ENCODE measurements around the gene R3HDM2. TPM values are rescaled to one million over a fixed set of nuclear protein-coding genes. Genes with fewer than 3 reads are reported as not detected.
A peak's percentile ranks its signal among the peaks of the same experiment; 100 is the strongest.

Gene R3HDM2
- 10 to 100 TPM; 70.2 to 71.5 TPM for total RNA-seq

GRCh38 chr12:57430931-57431566 is at the start of gene R3HDM2:
Gene R3HDM2 (minus strand): TSS chr12:57431043. CDS start chr12:57310428, 120,615 bp downstream.
- peak; percentile 96 for DNase-seq
- Mint-ChIP-seq H3K9me3 (no peaks in the 10 kb centered on the region), H3K4me3 (peak within 1 kb of the TSS; percentile 99), H3K27ac (peak within 1 kb of the TSS; percentile 99), H3K27me3 (no peaks in the 10 kb centered on the region), H3K36me3 (ENCODE audit: low read depth) (peaks cover 13% of the 10 kb centered on the region), H3K4me1 (peaks cover 43% of the 10 kb centered on the region)
- ChIA-PET CTCF (interaction anchor here (1.3 to 3.5 kb wide), 2 partner anchors 28 to 46 kb away, joined by 9 to 17 read pairs; partner anchors contain the start of gene GLI1), POLR2A (interaction anchor here (1.4 kb wide), 1 partner anchor 49 kb away, joined by 4 read pairs; the partner anchor contains the start of gene ARHGAP9)

GRCh38 chr12:57479376-57480115 is 48.7 kb upstream of the R3HDM2 start, which contains the start of gene ARHGAP9:
Gene ARHGAP9 (minus strand): TSS chr12:57479866. CDS start chr12:57479406, 460 bp downstream.
- ChIA-PET POLR2A (interaction anchor here (0.6 to 7.9 kb wide), 17 partner anchors 9 to 833 kb away, joined by 3 to 72 read pairs (median 4); partner anchors contain the start of genes DCTN2, DDIT3, GLI1 and MARS1), CTCF (interaction anchor here (0.8 to 15.2 kb wide), 5 partner anchors 18 to 105 kb away, joined by 3 to 204 read pairs (median 3); partner anchors contain the start of genes GLI1 and INHBC)
- no peaks in the 10 kb centered on the region for H3K9me3 Mint-ChIP-seq
- peak within 1 kb of the TSS; percentile 89 for H3K4me3 Mint-ChIP-seq
- H3K27ac Mint-ChIP-seq = peak within 1 kb of the TSS; percentile 100
- peaks cover 53% of the 10 kb centered on the region for H3K4me1 Mint-ChIP-seq
- DNase-seq = peak; percentile 73
- H3K36me3 Mint-ChIP-seq (ENCODE audit: low read depth) = peaks cover 48% of the 10 kb centered on the region
- H3K27me3 Mint-ChIP-seq = no peaks in the 10 kb centered on the region

- DNase-seq = no peak
- H3K36me3 Mint-ChIP-seq (ENCODE audit: low read depth) = peaks cover 54% of the 10 kb centered on the region
- H3K4me3 Mint-ChIP-seq = peak overlapping the region; percentile 89
- CTCF ChIA-PET = interaction anchor here (1.0 to 15.2 kb wide), 2 partner anchors 17 to 26 kb away, joined by 4 to 204 read pairs; partner anchors contain the start of gene GLI1
- H3K4me1 Mint-ChIP-seq = peaks cover 58% of the 10 kb centered on the region
- no peaks in the 10 kb centered on the region for H3K27me3 Mint-ChIP-seq
- H3K27ac Mint-ChIP-seq = peak overlapping the region; percentile 100
- H3K9me3 Mint-ChIP-seq = no peaks in the 10 kb centered on the region
- POLR2A ChIA-PET = interaction anchor here (0.9 to 7.9 kb wide), 8 partner anchors 10 to 304 kb away, joined by 3 to 72 read pairs (median 9); partner anchors contain the start of genes DCTN2, DDIT3, GLI1 and MARS1
These were observed 48.2 kb upstream of the R3HDM2 start for GRCh38 chr12:57479043-57479375.

DNA sequence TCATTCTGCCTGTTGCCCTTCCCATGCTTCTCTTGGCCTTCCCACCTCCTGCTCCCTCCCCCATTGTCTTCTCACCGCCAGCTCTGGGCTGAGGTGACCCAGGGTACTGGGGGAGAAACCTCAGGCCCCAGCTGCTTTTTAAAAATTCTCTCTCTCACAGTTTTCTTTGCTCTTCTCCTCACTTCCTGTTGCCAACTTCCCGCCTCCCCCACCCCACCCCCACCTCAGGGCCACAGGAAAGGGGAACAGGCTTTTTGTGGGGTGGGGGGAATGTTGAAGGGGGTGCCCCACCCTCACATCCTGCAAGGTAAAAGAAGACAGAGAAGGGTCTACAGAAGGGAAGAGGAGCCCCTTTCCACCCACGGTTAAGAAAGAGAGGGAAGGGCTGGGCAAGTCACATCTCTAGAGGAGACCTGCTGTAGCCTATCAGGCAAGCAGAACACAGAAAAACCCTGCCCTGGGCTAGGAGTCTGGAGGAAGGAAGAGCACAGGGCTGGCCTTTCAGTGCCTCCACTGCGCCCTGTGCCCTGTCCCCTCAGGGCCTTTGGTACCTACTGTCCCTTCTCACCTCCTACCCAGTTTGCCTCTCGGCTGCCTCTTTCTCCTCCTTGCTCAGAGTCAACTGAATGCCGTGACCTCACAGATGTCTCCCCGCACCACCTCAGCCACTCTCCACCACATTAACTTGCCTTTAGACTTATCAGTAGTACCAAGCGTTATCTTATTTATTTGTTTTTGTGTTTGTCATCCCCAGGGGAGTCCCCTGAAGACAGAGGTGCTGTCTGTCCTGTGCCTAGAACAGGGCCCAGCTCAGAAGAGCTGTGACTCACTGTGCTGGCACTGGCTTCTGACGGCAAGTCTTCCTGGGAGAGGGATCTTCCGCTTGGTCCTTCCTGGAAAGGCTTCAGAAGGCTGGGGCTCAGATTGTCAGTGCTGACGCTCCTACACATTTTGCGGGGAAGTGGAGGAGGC is 47.2 kb upstream of the R3HDM2 start:
- H3K9me3 Mint-ChIP-seq = no peaks in the 10 kb centered on the region
- peak overlapping the region; percentile 89 for H3K4me3 Mint-ChIP-seq
- POLR2A ChIA-PET = interaction anchor here (0.6 to 7.9 kb wide), 15 partner anchors 11 to 399 kb away, joined by 3 to 72 read pairs (median 5); partner anchors contain the start of genes DDIT3, GLI1, MARS1 and NEMP1
- H3K4me1 Mint-ChIP-seq = peaks cover 59% of the 10 kb centered on the region
- CTCF ChIA-PET = interaction anchor here (0.8 to 15.2 kb wide), 7 partner anchors 10 to 48 kb away, joined by 4 to 204 read pairs (median 7); partner anchors contain the start of genes GLI1 and MARS1
- peak overlapping the region; percentile 100 for H3K27ac Mint-ChIP-seq
- peak; percentile 62 for DNase-seq
- peaks cover 61% of the 10 kb centered on the region for H3K36me3 Mint-ChIP-seq (ENCODE audit: low read depth)
- H3K27me3 Mint-ChIP-seq = no peaks in the 10 kb centered on the region

- Mint-ChIP-seq H3K27ac (peak overlapping the region; percentile 100), H3K4me1 (peaks cover 62% of the 10 kb centered on the region), H3K4me3 (peak overlapping the region; percentile 89), H3K36me3 (ENCODE audit: low read depth) (peaks cover 69% of the 10 kb centered on the region), H3K9me3 (no peaks in the 10 kb centered on the region), H3K27me3 (no peaks in the 10 kb centered on the region)
- CTCF ChIA-PET = interaction anchor here (0.7 to 15.2 kb wide), 15 partner anchors 9 to 263 kb away, joined by 3 to 204 read pairs (median 5); partner anchors contain the start of genes GLI1, INHBE and MARS1
- POLR2A ChIA-PET = interaction anchor here (0.6 to 7.9 kb wide), 14 partner anchors 11 to 421 kb away, joined by 3 to 72 read pairs (median 4); partner anchors contain the start of genes DDIT3, GLI1, MARS1 and NEMP1
- DNase-seq = no peak
These were observed 46.3 kb upstream of the R3HDM2 start for GRCh38 chr12:57476993-57477709.

GRCh38 chr12:57476162-57476992 is 45.5 kb upstream of the R3HDM2 start:
- H3K36me3 Mint-ChIP-seq (ENCODE audit: low read depth) = peaks cover 71% of the 10 kb centered on the region
- H3K27me3 Mint-ChIP-seq = no peaks in the 10 kb centered on the region
- peak; percentile 86 for DNase-seq
- POLR2A ChIA-PET = interaction anchor here (0.9 to 7.9 kb wide), 11 partner anchors 10 to 420 kb away, joined by 3 to 72 read pairs (median 5); partner anchors contain the start of genes DDIT3, GLI1 and MARS1
- peak overlapping the region; percentile 100 for H3K27ac Mint-ChIP-seq
- H3K4me3 Mint-ChIP-seq = peak overlapping the region; percentile 89
- H3K9me3 Mint-ChIP-seq = no peaks in the 10 kb centered on the region
- peaks cover 57% of the 10 kb centered on the region for H3K4me1 Mint-ChIP-seq
- CTCF ChIA-PET = interaction anchor here (0.6 to 15.2 kb wide), 15 partner anchors 8 to 262 kb away, joined by 3 to 204 read pairs (median 5); partner anchors contain the start of genes GLI1, INHBE and MARS1

- Mint-ChIP-seq H3K27ac (peak overlapping the region; percentile 100), H3K4me3 (peak overlapping the region; percentile 89), H3K36me3 (ENCODE audit: low read depth) (peaks cover 71% of the 10 kb centered on the region), H3K4me1 (peaks cover 50% of the 10 kb centered on the region), H3K9me3 (no peaks in the 10 kb centered on the region), H3K27me3 (no peaks in the 10 kb centered on the region)
- ChIA-PET CTCF (interaction anchor here (1.0 to 15.2 kb wide), 7 partner anchors 13 to 190 kb away, joined by 3 to 204 read pairs (median 7); partner anchors contain the start of genes GLI1 and MARS1), POLR2A (interaction anchor here (0.9 to 7.9 kb wide), 9 partner anchors 10 to 71 kb away, joined by 3 to 72 read pairs (median 7); partner anchors contain the start of genes DCTN2, DDIT3 and GLI1)
- DNase-seq = no peak
These were observed 44.7 kb upstream of the R3HDM2 start for GRCh38 chr12:57475271-57476161.

GRCh38 chr12:57474862-57475261 is 44.0 kb upstream of the R3HDM2 start:
- Mint-ChIP-seq H3K4me3 (peak overlapping the region; percentile 58), H3K9me3 (no peaks in the 10 kb centered on the region), H3K4me1 (peaks cover 44% of the 10 kb centered on the region)

DNA sequence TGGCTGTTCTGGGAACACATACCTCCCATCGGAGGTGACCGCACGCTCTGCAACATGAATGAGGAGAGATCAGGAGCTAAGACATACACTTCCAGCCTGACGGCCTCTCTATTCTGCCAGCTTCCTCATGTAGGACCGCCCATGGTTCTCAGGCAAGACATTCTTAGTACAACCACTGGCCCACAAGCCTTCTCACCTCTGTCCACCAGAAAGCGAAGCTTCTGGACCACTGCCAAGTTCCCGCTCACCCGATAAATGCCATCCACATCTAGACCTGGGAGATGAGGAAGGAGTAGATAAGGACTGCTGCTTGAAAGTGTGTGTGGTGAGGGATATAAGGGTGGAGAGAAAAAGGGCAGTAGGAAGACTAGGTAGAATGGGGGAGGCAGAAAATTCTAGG is 43.6 kb upstream of the R3HDM2 start:
- Mint-ChIP-seq H3K27me3 (no peaks in the 10 kb centered on the region), H3K9me3 (no peaks in the 10 kb centered on the region), H3K36me3 (ENCODE audit: low read depth) (peaks cover 71% of the 10 kb centered on the region), H3K4me3 (peak overlapping the region; percentile 58), H3K27ac (no peak overlapping the region), H3K4me1 (peaks cover 42% of the 10 kb centered on the region)
- DNase-seq = no peak
- ChIA-PET POLR2A (interaction anchor here (0.9 to 7.9 kb wide), 6 partner anchors 9 to 72 kb away, joined by 3 to 72 read pairs (median 6); partner anchors contain the start of genes DCTN2, DDIT3 and GLI1), CTCF (interaction anchor here (1.0 to 15.2 kb wide), 3 partner anchors 12 to 245 kb away, joined by 3 to 204 read pairs (median 3); partner anchors contain the start of genes GLI1 and SHMT2)

More at GRCh38 chr12:57474862-57475261, 44.0 kb upstream of the R3HDM2 start:
- DNase-seq = no peak
- Mint-ChIP-seq H3K27me3 (no peaks in the 10 kb centered on the region), H3K27ac (no peak overlapping the region), H3K36me3 (ENCODE audit: low read depth) (peaks cover 71% of the 10 kb centered on the region)
- POLR2A ChIA-PET = interaction anchor here (0.9 to 7.9 kb wide), 6 partner anchors 9 to 72 kb away, joined by 3 to 72 read pairs (median 6); partner anchors contain the start of genes DCTN2, DDIT3 and GLI1
- CTCF ChIA-PET = interaction anchor here (1.0 to 15.2 kb wide), 3 partner anchors 13 to 246 kb away, joined by 3 to 204 read pairs (median 3); partner anchors contain the start of genes GLI1 and SHMT2
